ENCODE measurements around the gene SSRP1.
A peak's percentile ranks its signal among the peaks of the same experiment; 100 is the strongest.

DNA sequence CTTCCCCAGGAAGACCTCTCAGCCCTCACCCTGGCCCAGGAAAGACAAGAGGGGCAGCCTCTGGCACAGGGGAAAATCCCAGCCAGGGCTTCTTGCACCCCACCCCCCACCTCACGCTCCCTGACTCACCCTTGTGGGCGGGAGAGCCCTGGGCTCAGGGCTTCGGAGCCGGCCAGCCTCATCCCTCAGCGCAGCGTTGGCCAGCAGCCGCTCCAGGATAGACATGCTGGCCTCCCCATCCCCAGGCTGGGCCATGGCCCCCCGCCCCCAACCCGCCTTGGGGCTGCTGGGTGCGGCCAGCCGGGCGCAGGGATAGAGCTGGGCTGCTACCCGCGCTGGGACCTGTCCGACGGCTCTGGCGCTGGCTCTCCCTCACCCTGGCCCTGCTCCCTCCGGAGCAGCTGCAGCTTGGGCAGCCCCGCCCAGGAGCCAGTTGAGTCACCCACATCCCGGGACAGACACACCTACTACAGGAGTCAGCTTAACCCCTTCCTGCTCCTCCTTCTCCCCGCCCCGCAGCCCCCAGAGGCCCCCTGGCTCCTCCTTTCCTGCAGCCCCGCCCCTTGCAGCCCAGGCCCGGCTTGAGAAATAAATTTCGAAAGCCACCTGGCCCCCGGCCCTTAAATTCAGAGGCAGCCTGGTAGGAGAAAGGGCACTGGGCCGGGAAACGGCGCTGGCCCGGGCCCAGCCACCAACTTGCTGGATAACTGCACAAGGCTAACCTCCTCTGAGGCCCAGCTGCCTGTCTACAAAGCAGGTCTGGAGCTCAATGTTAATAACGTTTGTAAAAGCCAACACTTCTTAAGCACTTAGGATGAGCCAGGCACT lies 24.4 kb downstream of the SSRP1 start:
- TF ChIP-seq, protein P1, sequence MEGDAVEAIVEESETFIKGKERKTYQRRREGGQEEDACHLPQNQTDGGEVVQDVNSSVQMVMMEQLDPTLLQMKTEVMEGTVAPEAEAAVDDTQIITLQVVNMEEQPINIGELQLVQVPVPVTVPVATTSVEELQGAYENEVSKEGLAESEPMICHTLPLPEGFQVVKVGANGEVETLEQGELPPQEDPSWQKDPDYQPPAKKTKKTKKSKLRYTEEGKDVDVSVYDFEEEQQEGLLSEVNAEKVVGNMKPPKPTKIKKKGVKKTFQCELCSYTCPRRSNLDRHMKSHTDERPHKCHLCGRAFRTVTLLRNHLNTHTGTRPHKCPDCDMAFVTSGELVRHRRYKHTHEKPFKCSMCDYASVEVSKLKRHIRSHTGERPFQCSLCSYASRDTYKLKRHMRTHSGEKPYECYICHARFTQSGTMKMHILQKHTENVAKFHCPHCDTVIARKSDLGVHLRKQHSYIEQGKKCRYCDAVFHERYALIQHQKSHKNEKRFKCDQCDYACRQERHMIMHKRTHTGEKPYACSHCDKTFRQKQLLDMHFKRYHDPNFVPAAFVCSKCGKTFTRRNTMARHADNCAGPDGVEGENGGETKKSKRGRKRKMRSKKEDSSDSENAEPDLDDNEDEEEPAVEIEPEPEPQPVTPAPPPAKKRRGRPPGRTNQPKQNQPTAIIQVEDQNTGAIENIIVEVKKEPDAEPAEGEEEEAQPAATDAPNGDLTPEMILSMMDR (IDR thresholded peaks at IDR 0.05) = no peak
- peak; percentile 62 to 80 (median 66) for TF ChIP-seq POLR2AphosphoS5 (IDR thresholded peaks at IDR 0.05)
